Glomerular visceral epithelial cell (primary cell): ENCODE measurements around the gene ASTN1.
A peak's percentile ranks its signal among the peaks of the same experiment; 100 is the strongest.

Source experiments
- DNase-seq: peaks from one replicate; pipeline ENCODE4 v3.0.0-alpha.2; 2016; ENCODE audit errors: extremely low spot score

The ASTN1 gene

DNA sequence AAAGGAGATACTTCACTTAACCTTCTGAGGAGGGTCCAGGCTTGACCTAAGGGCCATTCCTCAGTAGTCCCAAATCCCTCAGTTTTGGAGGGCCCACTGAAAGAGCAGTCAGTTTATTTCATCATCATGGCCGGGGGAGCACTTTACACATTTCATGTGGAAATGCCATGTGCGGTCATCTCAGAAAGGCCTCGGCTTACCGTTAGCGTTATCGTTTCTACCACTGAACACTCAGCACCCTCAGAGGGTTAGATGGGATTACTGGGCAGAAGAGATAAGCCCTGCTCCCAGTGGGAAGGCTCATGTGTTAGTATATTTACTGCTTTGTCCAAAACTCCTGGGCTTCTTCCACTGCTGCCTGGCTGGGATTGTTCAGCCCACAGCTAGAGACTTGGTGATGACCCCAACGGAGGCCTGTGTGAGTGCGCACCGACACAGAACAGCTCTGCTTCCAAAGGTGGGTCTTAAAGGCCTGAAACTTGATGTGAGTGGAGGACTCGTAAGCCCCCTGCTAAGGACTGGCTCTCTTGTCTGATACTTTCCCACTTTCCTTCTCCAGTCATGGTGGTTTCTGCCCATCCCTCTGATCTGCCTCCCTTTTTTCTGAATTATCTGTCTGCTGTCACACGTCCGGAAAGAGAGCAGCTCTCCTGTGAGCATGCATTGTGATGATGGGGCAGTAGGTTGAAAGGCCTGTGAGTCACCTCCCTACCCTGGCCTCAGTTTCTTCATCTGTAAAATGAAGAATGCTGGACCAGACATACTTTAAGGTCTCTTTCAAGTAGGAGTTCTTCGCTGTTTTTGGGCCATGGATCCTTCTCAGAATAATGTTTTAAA is 284.5 kb downstream of the ASTN1 start:
- DNase-seq = no peak

DNA sequence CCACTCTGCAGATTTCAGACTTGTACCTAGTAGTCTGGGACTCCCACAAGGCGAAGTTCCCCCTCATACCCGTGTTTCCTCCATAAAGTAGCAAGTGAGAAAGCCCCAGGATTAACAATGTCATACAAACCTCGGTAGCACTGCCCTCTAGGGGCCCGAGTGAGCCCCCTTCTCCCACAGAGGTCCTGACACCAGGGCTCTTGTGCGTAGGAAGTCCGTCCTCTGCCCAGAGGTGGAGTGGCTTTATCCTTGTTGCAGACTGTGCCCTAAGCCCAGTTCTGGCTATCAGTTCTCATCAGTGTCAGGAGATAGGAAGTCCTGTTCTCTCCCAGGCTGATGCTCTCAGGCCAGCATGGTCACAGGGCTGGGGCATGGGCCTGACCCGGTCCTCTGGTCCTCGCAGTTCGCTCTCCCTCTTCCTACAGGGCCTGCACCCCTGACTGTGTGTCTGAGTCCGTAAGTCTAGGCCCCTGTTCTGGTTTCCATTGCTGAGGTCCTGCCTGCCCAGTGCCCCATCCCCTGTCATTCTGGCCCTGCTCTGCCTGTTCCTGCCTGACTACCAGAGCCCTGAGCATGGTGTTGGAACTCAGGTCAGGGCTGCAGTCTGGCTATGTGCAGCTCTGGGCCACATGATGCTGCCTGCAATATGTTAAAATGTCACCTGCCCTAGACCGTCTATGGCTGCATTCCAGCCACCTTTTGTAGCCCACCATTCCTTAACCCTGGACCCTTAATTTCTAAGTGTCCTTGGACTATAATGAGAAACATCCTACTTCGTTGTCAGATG is 285.6 kb downstream of the ASTN1 start:
- DNase-seq = no peak

DNA sequence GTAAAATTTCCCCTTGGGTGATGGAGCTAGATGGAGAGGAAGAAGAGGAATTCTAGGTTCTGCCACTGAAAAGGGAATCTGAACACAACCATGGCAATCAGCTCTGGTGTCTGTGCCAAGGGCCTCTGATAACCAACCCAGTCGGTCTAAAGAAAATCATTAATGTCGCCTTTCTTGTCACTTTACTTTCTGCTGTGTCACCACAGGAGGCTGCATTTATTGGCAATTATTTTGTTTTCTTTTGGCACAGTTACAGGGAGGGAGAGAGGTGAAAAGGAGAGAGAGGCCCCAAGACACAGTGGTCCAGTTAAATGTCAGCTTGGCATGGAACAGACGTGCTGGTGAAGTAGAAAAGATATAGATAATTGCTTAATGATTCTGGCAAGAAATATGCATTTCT is 287.0 kb downstream of the ASTN1 start:
- no peak for DNase-seq

DNA sequence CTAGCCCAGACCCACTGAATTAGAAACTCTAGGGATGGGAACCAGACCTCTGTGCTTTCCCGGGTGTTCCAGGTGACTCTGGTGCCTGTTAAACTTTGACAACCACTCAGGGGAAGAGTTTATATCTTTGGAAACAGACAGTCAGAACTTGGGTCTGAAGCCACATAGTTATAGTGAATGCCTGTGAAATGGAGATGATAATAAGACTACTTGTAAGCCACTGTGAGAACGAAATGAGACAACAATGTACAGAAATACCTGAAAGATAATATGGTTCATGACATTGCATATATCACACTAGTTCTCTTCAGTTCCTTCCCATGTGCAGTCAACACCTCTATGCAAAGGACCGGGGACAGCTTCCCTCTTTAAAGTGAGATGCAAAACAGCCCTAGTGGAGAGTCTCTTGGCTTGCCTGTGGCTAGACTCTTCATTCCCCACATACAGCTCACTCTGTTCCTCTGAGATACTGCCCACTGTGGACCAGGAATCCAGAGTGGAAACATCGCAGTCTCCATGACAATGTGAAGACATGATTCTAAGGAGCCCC is 287.5 kb downstream of the ASTN1 start:
- DNase-seq = no peak

DNA sequence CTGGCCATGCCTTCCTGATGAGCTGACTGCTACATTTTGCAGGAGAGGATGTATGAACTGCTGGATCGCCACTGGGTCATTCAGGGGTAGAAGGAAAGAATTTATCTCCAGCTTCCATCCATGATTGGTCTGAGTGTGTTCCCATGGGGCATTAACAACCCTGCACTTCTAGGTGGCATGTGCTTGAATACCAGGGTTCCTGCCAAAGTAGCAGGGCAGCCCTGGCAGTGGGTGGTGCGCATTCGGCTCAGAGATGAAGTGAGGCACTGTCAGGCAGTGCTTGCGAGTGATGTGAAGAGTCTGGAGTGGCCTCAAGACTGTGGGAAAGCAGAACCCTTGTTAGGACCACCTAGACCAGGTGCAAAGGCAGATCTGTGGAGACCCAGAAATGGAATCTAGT is 294.9 kb downstream of the ASTN1 start:
- no peak for DNase-seq

DNA sequence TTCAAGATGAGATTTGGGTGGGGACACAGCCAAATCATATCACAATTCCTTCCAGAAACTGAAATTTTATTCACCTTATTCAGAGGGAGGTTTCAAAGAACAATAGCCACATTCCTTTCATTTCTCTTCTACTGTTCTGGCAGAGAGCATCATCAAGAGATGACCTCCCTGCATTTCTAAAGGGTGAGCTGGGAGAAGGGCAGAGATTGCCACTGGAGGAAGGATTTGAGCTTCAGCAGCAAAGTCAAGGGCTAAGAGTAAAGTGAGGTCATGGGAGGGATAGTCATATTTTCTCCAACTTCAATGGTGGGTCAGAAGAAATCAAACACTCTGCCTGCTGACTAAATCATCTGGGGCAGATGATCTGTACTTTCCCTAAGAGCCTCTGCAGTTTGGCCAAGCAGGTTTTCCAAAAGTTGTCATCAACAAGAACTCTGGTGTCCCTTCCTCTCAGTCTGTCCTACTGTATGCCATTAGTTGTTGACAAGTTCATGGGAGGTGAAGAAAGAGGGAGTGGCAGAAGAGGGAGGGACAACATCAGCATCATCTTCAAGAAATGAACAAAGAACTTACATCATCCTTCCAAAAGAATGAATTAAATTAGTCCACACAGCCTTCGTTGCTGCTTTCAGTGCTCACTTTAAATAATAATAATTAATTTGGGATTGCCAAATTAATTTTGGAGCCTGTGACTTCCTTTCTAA is 298.3 kb downstream of the ASTN1 start:
- DNase-seq = no peak

DNA sequence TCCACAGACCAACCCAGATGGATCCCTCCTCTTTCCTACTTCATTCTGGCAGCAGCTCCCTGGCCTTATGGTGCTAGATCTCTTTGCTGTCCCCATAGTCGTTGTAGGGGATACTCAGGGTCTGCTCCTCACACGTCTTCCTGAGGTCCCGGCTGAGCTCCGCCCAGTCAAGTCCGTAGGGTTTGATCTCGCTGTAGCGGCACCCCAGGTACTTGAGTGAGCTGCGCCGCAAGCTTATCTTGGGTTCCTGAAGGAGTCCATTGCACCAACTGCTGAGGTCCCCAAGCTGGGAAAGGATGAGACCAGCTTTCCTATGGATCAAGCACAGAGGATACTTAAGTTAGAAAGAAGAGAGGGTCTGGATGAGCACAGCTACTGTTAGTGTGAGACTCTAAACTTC is 300.3 kb downstream of the ASTN1 start:
- no peak for DNase-seq

DNA sequence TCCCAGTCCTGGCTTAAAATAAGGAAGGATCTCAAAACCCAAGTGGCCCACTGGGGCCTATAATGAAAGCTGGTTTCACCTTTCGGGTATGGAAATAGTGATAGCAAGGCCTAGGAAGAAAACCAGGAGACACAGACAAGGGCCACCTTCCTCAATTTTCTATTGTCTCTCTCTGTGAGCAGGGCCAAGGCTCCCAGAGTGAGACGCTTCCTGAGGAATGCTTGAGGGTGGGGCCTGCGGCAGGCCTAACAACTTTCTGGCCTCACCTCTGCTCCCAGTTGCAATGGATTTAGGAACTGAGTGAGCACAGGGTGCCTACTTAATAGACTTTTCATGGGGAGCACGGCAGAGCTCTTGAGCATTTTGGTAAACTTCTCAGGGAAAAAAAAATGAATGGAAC is 300.9 kb downstream of the ASTN1 start:
- no peak for DNase-seq

DNA sequence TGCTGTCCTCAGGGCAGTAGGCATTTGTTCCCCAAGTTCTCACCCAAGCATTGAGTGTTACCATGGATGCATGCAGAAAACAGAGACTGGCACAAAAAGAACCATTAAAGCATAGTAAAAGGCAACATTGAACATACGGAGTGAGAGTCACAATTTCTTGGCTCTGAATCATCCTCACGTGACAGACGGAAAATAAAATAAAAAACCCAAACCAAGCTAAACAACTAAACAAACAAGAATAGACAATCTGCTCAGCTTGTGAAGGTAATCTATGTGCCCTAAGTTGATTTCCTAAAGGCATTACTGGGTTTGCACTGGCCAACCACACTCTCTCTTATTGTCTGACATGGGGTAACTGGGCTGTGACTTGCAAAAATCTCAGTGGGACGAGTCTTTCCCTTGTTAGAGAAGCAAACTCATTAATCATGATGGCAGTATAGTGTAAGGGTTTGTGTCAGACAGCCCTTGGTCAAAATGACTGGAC is 306.0 kb downstream of the ASTN1 start:
- DNase-seq = no peak

DNA sequence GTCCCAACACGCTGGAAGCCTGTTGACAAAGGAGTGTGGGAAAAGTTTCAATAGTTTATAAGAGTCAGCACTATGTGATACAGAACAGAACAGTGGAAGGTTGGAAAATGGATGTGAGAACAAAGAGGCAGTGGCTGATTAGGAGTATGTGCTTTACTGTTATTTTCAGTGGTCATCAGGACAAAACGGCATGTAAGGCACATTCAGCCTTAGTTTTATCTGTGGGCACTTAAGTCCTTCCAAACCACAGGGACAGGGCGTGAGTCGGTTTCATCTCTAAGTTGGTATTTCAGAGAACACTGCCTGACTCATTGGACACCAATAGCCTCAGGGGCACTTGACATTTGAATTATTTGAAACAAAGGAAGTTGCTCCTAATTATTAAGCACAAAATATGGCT is 306.9 kb downstream of the ASTN1 start:
- DNase-seq = no peak

DNA sequence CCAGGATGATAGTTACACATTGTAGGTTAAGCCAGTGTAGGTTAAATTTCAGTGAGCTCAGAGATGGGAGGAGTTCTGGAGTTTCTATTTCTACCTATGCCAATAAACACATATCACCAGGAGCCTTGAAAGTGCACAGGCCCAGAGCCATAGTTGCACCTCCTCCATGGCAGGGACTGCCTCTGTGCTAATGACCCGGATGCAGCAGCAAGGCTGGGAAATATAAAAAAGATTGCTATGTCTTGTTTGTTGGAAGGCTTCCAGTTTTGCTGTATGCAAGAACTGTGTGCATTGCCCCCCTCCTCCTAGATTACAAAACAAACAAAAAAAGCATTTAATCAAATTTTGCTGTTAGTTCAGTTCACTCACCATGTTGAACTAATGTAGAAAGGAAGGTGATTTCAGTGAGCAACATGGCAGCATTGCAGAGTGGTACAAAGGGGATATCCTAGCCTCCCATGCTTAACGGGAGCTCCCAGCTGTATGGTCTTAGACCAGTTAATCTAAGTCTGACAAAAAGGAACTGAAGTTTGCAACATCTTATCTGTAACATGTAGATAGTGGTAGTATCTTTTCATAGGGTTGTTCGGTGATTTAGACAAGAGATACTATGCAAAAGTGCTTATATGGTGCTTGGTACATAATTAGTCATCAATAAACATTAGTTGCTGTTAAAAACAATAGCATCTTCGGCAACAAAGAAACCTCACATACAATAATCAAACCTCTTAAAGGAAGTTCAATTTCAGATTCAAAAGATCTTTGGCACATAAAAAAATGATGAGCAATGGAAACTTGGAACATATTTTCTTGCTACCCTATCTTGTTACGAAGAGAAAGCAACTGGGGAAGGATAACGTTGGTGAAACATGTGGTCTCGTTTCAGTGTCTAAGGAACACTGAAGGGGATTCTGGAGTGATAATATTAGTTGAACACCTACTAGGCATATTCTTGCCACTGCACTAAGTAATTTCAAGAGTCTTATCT is 309.5 kb downstream of the ASTN1 start:
- DNase-seq = no peak

DNA sequence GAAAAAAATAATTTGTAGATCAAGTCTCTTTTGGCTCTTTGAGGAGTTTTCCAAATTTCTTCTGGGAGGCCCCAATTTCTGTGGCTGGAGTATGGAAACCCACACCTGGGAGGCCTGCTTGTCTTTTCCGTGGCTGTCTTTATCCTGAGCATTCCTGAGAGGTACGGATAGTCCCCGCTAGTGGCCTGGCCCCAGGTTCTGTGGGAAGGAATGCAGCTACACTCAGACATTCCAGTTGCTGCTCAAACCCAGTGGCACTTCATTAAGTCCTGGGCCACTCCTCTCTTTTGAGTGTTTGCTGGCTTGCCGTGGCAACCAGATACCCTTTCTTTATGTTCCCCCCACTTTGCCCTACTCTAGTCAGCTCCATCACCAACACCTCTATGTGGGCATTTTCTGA is 310.4 kb downstream of the ASTN1 start:
- DNase-seq = no peak

DNA sequence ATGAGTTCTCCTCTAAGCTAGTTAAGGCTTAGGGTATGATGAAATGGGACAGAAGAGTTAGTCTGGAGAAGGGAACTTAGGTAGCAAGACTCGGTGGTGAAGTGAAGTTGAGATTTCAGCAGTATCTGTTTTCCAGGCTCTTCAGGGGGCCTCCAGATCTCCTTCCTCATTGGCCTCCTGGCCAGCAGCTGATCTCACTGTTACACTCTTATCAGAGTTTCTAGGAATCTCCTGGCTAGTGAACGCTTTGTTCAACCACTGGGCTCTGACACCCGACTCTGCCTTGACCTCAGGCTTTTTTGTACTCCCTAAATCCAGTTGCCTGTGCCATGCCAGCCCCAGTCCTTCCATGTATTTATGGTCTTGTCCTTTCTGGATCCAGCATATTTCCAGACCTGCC is 311.0 kb downstream of the ASTN1 start:
- no peak for DNase-seq

DNA sequence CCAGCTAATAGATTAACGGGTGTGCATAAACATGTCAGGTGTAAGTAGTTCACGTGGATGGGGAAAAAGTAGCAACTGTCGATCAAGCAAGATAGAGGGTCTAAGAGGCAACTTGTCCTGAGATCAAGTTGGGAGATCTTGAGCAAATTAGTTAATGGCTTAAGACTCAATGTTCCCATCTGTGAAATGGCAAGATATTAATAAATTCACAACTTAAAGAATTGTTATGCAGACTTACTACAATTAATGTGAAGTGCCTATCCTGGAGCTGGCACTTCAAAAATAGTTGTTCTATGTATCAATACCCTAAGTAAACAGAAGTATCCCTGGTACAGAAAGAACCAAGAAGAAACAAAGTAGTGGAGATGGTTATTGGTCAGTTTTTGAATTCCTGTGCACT is 312.4 kb downstream of the ASTN1 start:
- no peak for DNase-seq

DNA sequence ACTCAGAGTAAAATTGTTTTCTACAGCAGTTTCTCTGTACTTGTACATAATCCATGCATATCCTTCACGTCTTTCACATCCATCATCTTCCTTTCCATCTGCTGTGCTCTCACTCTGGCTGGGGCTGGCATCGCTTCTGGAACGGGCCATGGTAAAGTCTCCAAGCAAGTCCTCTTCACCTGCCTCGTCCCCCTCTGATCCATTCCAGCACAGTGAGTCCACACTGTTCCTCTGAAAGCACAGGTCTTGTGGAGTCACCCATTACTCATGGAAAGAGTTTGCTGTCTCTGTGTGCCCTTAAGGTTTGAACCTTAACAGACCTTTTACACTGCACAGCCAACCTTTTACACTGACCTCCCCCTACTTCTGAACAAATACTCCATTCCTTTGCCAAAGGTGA is 313.6 kb downstream of the ASTN1 start:
- DNase-seq = no peak

DNA sequence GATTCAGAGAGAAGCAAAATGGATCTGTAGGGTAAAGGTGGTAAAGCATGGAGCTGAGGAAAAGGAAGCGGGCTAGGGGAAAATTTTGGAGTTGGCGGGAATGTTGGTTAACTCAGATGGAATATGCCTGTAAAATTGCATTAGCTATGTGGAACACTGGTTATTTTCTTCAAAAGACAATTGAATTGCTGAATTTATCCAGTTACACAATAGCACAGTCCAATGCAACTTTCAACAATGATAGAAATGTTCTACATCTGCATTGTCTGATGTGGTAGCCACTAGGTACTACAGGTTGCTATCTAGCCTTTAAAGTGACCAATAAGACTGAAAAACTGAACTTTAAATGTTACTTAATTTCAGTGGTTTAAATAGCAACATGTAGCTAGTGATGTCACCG is 315.2 kb downstream of the ASTN1 start:
- DNase-seq = no peak

DNA sequence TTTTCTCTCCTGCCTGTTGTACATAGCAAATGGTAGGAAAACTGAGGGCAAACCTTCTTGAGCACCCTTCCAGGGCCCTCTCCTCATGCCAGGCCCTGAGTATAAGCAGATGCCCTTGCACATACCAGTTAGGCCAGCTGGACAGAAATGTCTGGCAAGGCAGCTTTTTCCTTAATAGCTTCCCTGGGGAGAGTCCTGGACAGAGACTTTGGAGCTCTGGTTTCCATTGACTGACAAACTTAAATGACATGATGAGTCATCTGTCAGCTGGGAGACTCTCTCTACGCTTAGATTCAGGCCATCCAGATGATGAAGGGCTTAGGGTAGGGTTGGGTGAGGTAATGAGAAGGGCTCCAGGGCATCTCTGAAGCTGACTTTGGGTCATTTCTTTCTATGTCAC is 317.5 kb downstream of the ASTN1 start:
- no peak for DNase-seq

DNA sequence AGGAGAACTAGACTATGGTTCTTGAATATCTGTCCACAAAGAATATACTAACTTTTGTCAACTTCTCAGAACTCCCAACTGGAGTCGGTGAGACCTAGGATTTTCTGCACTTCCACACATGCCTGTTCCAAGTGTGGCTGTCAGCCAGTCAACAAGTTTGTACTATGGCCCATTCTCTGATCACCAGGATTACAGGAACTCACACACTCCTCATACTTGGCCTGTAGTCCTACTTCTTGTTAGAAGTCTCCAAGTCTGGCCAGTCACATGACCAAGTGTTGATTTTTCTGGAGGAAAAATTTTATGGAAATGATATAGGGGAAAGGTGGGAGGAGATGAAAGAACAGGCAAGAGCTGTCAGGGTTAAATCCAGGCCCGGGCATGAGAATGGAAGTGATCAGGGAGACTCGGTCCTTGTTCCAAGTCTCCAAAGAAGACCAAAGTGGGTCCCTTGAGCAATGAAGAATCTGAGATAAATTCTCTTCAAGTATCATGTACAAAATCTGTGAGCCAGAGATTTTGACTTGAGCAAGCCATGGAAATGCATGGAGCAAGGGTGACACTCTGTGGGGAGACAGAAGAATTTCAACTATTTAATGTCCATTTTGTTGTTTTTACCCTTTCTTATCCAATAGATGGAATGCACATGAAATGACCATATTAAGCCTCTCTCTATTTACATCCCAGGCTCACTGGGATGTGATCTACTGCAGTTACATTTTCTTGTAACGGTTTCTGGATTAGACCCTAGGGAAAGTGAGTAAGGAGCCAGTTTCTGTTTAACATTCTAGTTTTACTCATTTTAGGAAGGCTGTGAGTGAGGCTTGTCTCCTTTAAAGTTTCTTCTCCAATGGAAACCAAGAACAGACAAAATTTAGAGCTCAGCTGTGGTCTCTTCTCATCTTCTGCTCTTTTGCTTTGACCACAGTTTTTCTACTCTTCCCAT is 320.9 kb downstream of the ASTN1 start:
- DNase-seq = peak; percentile 12

DNA sequence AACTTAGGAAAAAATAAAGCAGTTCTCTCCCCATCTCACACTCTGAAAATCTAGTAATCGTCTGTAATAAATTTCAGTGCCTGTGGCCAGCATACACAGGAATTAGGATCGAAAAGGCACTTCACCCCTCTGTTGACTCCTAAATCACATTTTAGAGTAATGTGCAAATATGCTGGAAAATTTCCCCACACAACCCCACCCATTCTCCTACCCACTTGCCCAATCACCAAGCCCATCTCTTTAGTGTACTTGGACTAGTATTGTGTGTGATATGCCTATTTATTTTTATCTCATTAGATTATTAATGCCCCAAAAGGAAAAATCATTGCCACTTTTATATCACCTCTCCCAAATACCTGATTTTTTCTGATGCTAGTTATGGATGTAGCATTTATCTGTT is 323.3 kb downstream of the ASTN1 start:
- no peak for DNase-seq

DNA sequence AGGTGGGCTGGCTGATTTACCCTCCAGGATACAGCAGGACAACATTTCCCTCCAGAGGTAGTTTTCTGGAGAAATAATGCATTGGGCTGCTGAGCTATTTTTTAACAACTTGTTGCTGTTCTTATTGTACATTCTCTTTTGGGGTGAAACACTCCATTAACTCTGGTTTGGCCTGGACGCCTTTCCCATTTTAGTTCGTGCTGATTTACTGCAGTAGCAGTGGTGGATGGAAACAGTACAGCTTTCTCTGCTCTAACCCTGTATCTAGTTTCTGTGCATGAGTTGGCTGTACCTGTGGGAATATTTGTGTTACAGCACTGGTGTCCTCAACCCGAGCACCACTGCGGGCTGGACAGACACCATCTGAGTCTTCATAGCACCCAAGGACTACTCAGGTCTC is 325.3 kb downstream of the ASTN1 start:
- DNase-seq = no peak
